Neuronal stem cell (in vitro differentiated cells): ENCODE measurements around the gene CCL11. TPM values are rescaled to one million over a fixed set of nuclear protein-coding genes. Genes with fewer than 3 reads are reported as not detected.

Source experiments
- DNase-seq: peaks from one replicate; pipeline ENCODE4 v3.0.0-alpha.2; 2013; ENCODE audit warnings: low spot score
- H2AFZ ChIP-seq: one replicate; pipeline ENCODE4 v1.6.1; 2013; ENCODE audit warnings: mild to moderate bottlenecking, low read length, inconsistent platforms
- H2AK5ac ChIP-seq: 2 replicates; pipeline ENCODE4 v1.6.1; 2013; ENCODE audit warnings: low read depth, mild to moderate bottlenecking, inconsistent platforms, low read length, moderate library complexity, mixed read lengths
- H2BK120ac ChIP-seq: 2 replicates; pipeline ENCODE4 v1.6.1; 2013; ENCODE audit warnings: low read depth, mild to moderate bottlenecking, inconsistent platforms, low read length, moderate library complexity, mixed read lengths
- H2BK12ac ChIP-seq: one replicate; pipeline ENCODE4 v1.6.1; 2013; ENCODE audit warnings: low read length, inconsistent platforms
- H2BK15ac ChIP-seq: 2 replicates; pipeline ENCODE4 v1.6.1; 2013; ENCODE audit warnings: mild to moderate bottlenecking, low read length, inconsistent platforms, mixed read lengths
- H2BK5ac ChIP-seq: one replicate; pipeline ENCODE4 v1.6.1; 2013; ENCODE audit warnings: inconsistent platforms, mild to moderate bottlenecking, low read length, moderate library complexity
- H3K14ac ChIP-seq: one replicate; pipeline ENCODE4 v1.6.1; 2013; ENCODE audit warnings: low read length, inconsistent platforms
- H3K18ac ChIP-seq: 2 replicates; pipeline ENCODE4 v1.6.1; 2013; ENCODE audit warnings: low read length, inconsistent platforms
- H3K23ac ChIP-seq: 2 replicates; pipeline ENCODE4 v1.6.1; 2013; ENCODE audit warnings: low read depth, mild to moderate bottlenecking, mixed read lengths, low read length, inconsistent platforms; ENCODE audit not compliant: poor library complexity
- H3K27ac ChIP-seq: replicated peaks from 3 replicates; pipeline ENCODE4 v1.5.1; 2013; ENCODE audit warnings: low read length, inconsistent platforms
- H3K27me3 ChIP-seq, 3 experiments: 2 replicates each; pipeline ENCODE4 v1.6.1; 2013; ENCODE audit warnings: low read length in 3 of 3, mild to moderate bottlenecking in 2 of 3, inconsistent platforms in 1 of 3, low read depth in 1 of 3, mixed read lengths in 1 of 3, moderate library complexity in 1 of 3; ENCODE audit not compliant: control insufficient read depth in 3 of 3, insufficient read depth in 3 of 3
- H3K36me3 ChIP-seq, 2 donors: replicated peaks in 1 of 2; 2 replicates each; pipeline ENCODE4 v1.6.1; 2013; ENCODE audit warnings: low read length in 2 of 2; ENCODE audit not compliant: control insufficient read depth in 2 of 2, insufficient read depth in 2 of 2
- H3K4ac ChIP-seq: 2 replicates; pipeline ENCODE4 v1.6.1; 2013; ENCODE audit warnings: inconsistent platforms, mild to moderate bottlenecking, low read length, moderate library complexity
- H3K4me1 ChIP-seq, 2 donors: 1 replicate in 1 of 2; 2 replicates in 1 of 2; pipeline ENCODE4 v1.6.1; 2013; ENCODE audit warnings: low read length in 2 of 2, low read depth in 1 of 2; ENCODE audit not compliant: control insufficient read depth in 2 of 2, insufficient read depth in 1 of 2
- H3K4me2 ChIP-seq: one replicate; pipeline ENCODE4 v1.6.1; 2013; ENCODE audit warnings: mild to moderate bottlenecking, low read length, inconsistent platforms; ENCODE audit not compliant: insufficient read depth, poor library complexity, severe bottlenecking
- H3K4me3 ChIP-seq, 2 donors: 2 replicates each; pipeline ENCODE4 v1.5.1; 2013; ENCODE audit warnings: low read length in 2 of 2, mild to moderate bottlenecking in 2 of 2, inconsistent platforms in 1 of 2, moderate library complexity in 1 of 2
- H3K79me1 ChIP-seq: one replicate; pipeline ENCODE4 v1.6.1; 2013; ENCODE audit warnings: low read depth, mild to moderate bottlenecking, inconsistent platforms, low read length, moderate library complexity
- H3K9ac ChIP-seq: one replicate; pipeline ENCODE4 v1.6.1; 2013; ENCODE audit warnings: mild to moderate bottlenecking, low read depth, low read length, inconsistent platforms; ENCODE audit not compliant: poor library complexity
- H3K9me3 ChIP-seq, 2 donors: replicated peaks in 1 of 2; 2 replicates each; pipeline versions ENCODE3 to v1.6.1; 2013; ENCODE audit warnings: low read length in 2 of 2, mild to moderate bottlenecking in 2 of 2, inconsistent platforms in 1 of 2, low read depth in 1 of 2, mixed read lengths in 1 of 2, moderate library complexity in 1 of 2; ENCODE audit not compliant: control insufficient read depth in 2 of 2, insufficient read depth in 1 of 2
- H4K8ac ChIP-seq: one replicate; pipeline ENCODE4 v1.6.1; 2013; ENCODE audit warnings: low read depth, mild to moderate bottlenecking, inconsistent platforms, low read length, moderate library complexity
- H4K91ac ChIP-seq: one replicate; pipeline ENCODE4 v1.6.1; 2013; ENCODE audit warnings: low read length, low read depth, mild to moderate bottlenecking, inconsistent platforms; ENCODE audit not compliant: poor library complexity
- WGBS, 2 donors: extraction: QIAGEN DNeasy Blood & Tissue Kit; methylation state at CpG; one replicate each; pipeline ENCODE4 v1.1.7; 2013; ENCODE audit warnings: missing lambda C conversion rate in 2 of 2, mixed read lengths in 1 of 2; ENCODE audit not compliant: insufficient read length in 2 of 2, insufficient replicate concordance in 1 of 2; ENCODE audit errors: extremely low coverage in 2 of 2; 5-methylcytosine and 5-hydroxymethylcytosine counted together
- polyA plus RNA-seq, 2 experiments: library from polyadenylated mRNA; stranded (reverse); fragments of 200-250 nt; gene quantifications; one replicate each; pipeline ENCODE4 v1.2.3, GENCODE V29; 2013

The CCL11 gene
- polyA plus RNA-seq (2013, experiment 1 of 2), result not detected
- polyA plus RNA-seq (2013, experiment 2 of 2), result not detected

- Histone ChIP-seq H4K8ac (no peak within 1 kb of the TSS), H2AK5ac (no peak within 1 kb of the TSS), H2BK15ac (no peak within 1 kb of the TSS), H3K4ac (no peak within 1 kb of the TSS), H3K23ac (no peak within 1 kb of the TSS), H3K79me1 (no peaks in the 10 kb centered on the region), H3K4me1 (no peaks in the 10 kb centered on the region), H3K4me2 (no peak within 1 kb of the TSS), H3K36me3 (no peaks in the 10 kb centered on the region), H4K91ac (no peak within 1 kb of the TSS), H3K27me3 (no peaks in the 10 kb centered on the region), H3K18ac (no peak within 1 kb of the TSS), H3K9me3 (no peaks in the 10 kb centered on the region), H3K9ac (no peak within 1 kb of the TSS), H2BK120ac (no peak within 1 kb of the TSS), H2BK5ac (no peak within 1 kb of the TSS), H2AFZ (no peak within 1 kb of the TSS), H2BK12ac (no peak within 1 kb of the TSS), H3K4me3 (no peak within 1 kb of the TSS), H3K14ac (no peak within 1 kb of the TSS), H3K27ac (no peak within 1 kb of the TSS)
- no CpG with 5 or more reads among the region's 4 CpGs for WGBS, 2 donors
- DNase-seq, result no peak
Measured at GRCh38 chr17:34285286-34285792, at the start of gene CCL11. Gene CCL11, plus strand, starts transcription at chr17:34285742. Its CDS starts 67 bp downstream, at chr17:34285809.

DNA sequence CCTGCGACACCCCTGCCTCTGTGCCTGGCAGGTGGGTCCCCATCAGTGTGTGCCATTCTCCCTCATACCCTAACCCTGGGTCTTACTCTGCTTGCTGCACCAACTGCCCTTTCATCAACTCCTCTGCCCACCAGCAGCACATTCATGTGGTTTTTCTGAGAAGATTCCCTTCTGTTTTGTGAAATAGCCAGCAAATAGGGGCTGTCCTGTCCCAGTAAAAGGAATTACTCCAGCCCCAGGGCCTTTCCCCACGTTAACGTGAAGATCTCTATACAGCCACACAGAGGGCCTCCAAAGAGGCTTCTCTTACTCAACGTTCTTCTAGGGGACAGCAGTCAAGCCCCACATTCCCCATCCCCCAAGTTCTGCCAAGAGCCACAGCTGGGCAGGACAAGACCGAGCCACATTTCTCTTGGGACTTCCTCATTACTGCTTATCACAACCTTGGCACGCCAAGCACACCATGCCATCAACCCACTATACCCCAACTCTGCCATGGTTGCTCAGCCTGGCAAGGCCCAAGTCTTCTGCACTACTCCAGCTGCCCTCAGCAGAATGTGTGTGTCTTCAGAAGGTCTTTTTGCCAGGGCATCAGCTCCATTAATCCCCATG, 49.2 kb upstream of the CCL11 start:
- Histone ChIP-seq H2BK15ac (no peak overlapping the region), H3K23ac (no peak overlapping the region), H3K14ac (no peak overlapping the region), H2AK5ac (peak overlapping the region; percentile 21), H3K27me3 (no peaks in the 10 kb centered on the region), H2AFZ (no peak overlapping the region), H3K9me3 (no peaks in the 10 kb centered on the region), H3K27ac (no peak overlapping the region), H3K79me1 (no peaks in the 10 kb centered on the region), H4K91ac (no peak overlapping the region), H3K9ac (no peak overlapping the region), H3K4me3 (no peak overlapping the region), H2BK120ac (no peak overlapping the region), H3K4me2 (no peak overlapping the region), H4K8ac (no peak overlapping the region), H3K4me1 (peaks cover 0 to 15% of the 10 kb centered on the region in 2 donors), H2BK12ac (no peak overlapping the region), H2BK5ac (no peak overlapping the region), H3K18ac (peak overlapping the region; percentile 58), H3K36me3 (no peaks in the 10 kb centered on the region), H3K4ac (no peak overlapping the region)
- WGBS, 2 donors, result no CpG with 5 or more reads among the region's 6 CpGs
- DNase-seq, result no peak

- no peak for DNase-seq
- Histone ChIP-seq H3K27ac (no peak overlapping the region), H3K4me3 (no peak overlapping the region), H2BK5ac (no peak overlapping the region), H2AK5ac (no peak overlapping the region), H2BK12ac (no peak overlapping the region), H3K79me1 (no peaks in the 10 kb centered on the region), H3K23ac (no peak overlapping the region), H2BK15ac (no peak overlapping the region), H2BK120ac (no peak overlapping the region), H3K9ac (no peak overlapping the region), H4K91ac (no peak overlapping the region), H3K4ac (no peak overlapping the region), H2AFZ (no peak overlapping the region), H4K8ac (no peak overlapping the region), H3K14ac (no peak overlapping the region), H3K36me3 (no peaks in the 10 kb centered on the region), H3K27me3 (no peaks in the 10 kb centered on the region), H3K4me2 (no peak overlapping the region), H3K18ac (no peak overlapping the region), H3K4me1 (peaks cover 0 to 15% of the 10 kb centered on the region in 2 donors), H3K9me3 (no peaks in the 10 kb centered on the region)
- WGBS, 2 donors, result no CpG with 5 or more reads among the region's 3 CpGs
Measured at GRCh38 chr17:34237458-34237857, 48.1 kb upstream of the CCL11 start.

- Histone ChIP-seq H2AK5ac (no peak overlapping the region), H3K4me1 (peaks cover 0 to 5% of the 10 kb centered on the region in 2 donors), H4K91ac (no peak overlapping the region), H2BK12ac (no peak overlapping the region), H3K9me3 (no peaks in the 10 kb centered on the region), H3K27ac (no peak overlapping the region), H4K8ac (no peak overlapping the region), H3K23ac (no peak overlapping the region), H3K4me3 (no peak overlapping the region), H3K14ac (no peak overlapping the region), H3K36me3 (no peaks in the 10 kb centered on the region), H3K4ac (no peak overlapping the region), H3K18ac (no peak overlapping the region), H2AFZ (no peak overlapping the region), H3K9ac (no peak overlapping the region), H3K4me2 (no peak overlapping the region), H2BK15ac (no peak overlapping the region), H3K79me1 (no peaks in the 10 kb centered on the region), H2BK5ac (no peak overlapping the region), H2BK120ac (no peak overlapping the region), H3K27me3 (no peaks in the 10 kb centered on the region)
- no peak for DNase-seq
- WGBS, 2 donors, result no CpG with 5 or more reads among the region's 4 CpGs
Measured at GRCh38 chr17:34241062-34241461, 44.5 kb upstream of the CCL11 start.
